Sigmoid colon (tissue), 3 donors: ENCODE measurements around the gene ODF2.

Experiments used
- POLR2A ChIP-seq, 2 donors: fragments of 450-650 bp; IDR thresholded peaks; one replicate each; pipeline ENCODE4 v1.6.1; 2016; ENCODE audit warnings: antibody characterized with exemption in 2 of 2, mild to moderate bottlenecking in 2 of 2, moderate library complexity in 2 of 2
- TF ChIP-seq, protein P1 (sequence below), 4 experiments: fragments of 450-650 bp in 3 of 4; fragments of 200-600 bp in 1 of 4; IDR thresholded peaks; one replicate each; pipeline ENCODE4 v1.5.1; 2016 to 2019; ENCODE audit warnings: antibody characterized with exemption in 4 of 4, mild to moderate bottlenecking in 3 of 4, moderate library complexity in 2 of 4

DNA sequence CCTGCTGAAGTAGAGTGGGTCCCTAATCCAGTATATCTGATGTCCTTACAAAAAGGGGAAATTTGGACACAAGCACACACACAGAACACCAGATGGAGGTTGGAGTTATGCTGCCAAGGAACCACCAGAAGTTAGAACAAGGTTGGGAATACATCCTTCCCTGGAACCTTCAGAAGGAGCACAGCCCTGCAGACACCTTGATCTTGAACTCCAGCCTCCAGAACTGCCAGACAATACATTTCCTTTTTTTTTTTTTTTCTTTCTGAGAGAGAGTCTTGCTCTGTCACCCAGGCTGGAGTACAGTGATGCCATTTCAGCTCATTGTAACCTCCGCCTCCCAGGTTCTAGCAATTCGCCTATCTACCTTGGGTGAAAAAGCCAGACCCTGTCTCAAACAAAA lies 7.1 kb upstream of the ODF2 start:
- TF ChIP-seq, protein P1, sequence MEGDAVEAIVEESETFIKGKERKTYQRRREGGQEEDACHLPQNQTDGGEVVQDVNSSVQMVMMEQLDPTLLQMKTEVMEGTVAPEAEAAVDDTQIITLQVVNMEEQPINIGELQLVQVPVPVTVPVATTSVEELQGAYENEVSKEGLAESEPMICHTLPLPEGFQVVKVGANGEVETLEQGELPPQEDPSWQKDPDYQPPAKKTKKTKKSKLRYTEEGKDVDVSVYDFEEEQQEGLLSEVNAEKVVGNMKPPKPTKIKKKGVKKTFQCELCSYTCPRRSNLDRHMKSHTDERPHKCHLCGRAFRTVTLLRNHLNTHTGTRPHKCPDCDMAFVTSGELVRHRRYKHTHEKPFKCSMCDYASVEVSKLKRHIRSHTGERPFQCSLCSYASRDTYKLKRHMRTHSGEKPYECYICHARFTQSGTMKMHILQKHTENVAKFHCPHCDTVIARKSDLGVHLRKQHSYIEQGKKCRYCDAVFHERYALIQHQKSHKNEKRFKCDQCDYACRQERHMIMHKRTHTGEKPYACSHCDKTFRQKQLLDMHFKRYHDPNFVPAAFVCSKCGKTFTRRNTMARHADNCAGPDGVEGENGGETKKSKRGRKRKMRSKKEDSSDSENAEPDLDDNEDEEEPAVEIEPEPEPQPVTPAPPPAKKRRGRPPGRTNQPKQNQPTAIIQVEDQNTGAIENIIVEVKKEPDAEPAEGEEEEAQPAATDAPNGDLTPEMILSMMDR (IDR thresholded peaks at IDR 0.05) = no peak
- no peak for TF ChIP-seq POLR2A (IDR thresholded peaks at IDR 0.05)
